Astrocyte of the cerebellum (primary cell): ENCODE results near the gene NAPB.
"Not testable (repeated sequence)": the region's sequence is repeated elsewhere in the genome, so short reads cannot be mapped to it uniquely, and the experiment has no call there.

Source experiments
- DNase-seq: peaks from one replicate; pipeline ENCODE4 v3.0.0-alpha.2; 2011; ENCODE audit warnings: low read depth
- H3K4me3 ChIP-seq: 2 replicates; pipeline ENCODE4 v1.5.1; 2011; ENCODE audit warnings: mild to moderate bottlenecking, low read depth, low read length, moderate library complexity
- in situ Hi-C: cut with HindIII; loops from 2 replicates; pipeline ENCODE4 v1.10.0; 2017; ENCODE audit warnings: low sequenced_read_pairs
- TF ChIP-seq, protein P1 (sequence below): IDR thresholded peaks from 2 replicates; pipeline ENCODE4 v1.5.1; 2012; ENCODE audit warnings: low read length, low read depth, moderate library complexity, mild to moderate bottlenecking; ENCODE audit errors: missing control alignments

NAPB gene

DNA sequence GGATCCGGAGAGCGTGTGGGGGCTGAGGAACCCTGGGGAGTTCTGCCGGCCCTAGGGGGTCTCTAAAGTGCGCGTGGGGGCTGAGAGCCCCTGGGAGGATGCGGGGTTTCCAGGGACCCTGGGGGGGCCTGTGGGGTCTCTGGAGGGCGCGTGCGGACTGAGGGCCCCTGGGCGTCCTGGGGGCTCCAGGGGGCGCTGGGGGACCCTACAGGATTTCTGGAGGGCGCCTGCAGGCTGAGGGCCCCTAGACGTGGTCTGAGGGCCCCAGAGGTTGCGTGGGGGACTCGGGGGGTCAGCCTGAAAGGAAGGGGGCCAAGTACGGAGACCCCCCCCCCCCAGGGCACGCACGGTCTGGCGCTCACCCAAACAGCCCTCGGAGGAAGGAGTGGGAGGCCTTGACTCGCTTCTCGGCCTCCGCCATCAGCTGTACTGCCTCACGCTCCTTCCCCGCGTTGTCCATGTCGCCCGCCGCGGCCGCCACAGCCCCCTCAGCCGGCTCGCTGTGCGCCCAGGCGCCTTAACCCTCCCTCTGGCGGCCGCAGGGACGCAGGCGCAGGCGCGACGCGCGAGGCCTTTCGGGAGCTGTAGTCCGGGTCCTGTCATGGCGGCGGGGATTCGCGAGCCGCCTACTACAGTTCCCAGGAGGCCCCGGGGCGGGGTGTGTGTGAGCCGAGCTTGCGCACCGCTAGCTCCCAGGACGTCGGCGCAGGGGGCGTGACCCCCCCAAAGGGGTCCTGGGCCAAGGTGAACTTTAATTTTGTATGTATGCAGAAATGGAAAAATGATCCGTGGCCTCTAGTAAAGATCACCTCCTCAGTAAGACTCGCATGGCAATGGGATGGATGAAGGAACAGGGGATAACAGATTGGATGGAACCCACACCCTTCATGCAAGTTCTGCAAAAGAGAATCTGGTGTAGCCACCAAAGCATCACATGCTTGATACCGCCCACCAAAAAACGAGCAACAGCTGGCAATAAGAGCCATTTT lies at the start of gene NAPB:
Gene NAPB, minus strand, starts transcription at position 546 of the 989 bp plus-strand sequence. Its CDS starts 86 bp downstream, at position 460.
- TF ChIP-seq, protein P1, sequence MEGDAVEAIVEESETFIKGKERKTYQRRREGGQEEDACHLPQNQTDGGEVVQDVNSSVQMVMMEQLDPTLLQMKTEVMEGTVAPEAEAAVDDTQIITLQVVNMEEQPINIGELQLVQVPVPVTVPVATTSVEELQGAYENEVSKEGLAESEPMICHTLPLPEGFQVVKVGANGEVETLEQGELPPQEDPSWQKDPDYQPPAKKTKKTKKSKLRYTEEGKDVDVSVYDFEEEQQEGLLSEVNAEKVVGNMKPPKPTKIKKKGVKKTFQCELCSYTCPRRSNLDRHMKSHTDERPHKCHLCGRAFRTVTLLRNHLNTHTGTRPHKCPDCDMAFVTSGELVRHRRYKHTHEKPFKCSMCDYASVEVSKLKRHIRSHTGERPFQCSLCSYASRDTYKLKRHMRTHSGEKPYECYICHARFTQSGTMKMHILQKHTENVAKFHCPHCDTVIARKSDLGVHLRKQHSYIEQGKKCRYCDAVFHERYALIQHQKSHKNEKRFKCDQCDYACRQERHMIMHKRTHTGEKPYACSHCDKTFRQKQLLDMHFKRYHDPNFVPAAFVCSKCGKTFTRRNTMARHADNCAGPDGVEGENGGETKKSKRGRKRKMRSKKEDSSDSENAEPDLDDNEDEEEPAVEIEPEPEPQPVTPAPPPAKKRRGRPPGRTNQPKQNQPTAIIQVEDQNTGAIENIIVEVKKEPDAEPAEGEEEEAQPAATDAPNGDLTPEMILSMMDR: peak; percentile 58
- peak; percentile 78 for DNase-seq

DNA sequence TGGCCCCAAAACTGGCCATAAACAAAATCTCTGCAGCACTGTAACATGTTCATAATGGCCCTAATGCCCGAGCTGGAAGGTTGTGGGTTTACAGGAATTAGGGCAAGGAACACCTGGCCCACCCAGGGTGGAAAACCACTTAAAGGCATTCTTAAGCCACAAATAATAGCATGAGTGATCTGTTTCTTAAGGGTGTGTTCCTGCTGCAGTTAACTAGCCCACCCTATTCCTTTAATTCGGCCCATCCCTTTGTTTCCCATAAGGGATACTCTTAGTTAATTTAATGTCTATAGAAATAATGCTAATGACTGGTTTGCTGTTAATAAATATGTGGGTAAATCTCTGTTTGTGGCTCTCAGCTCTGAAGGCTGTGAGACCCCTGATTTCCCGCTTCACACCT lies 45.7 kb upstream of the NAPB start:
- DNase-seq, in situ Hi-C loops, H3K4me3 ChIP-seq: not testable (repeated sequence)

More for the DNA sequence above, at the start of gene NAPB:
- peak within 1 kb of the TSS; percentile 97 for H3K4me3 ChIP-seq
- in situ Hi-C loops: no loop called here

DNA sequence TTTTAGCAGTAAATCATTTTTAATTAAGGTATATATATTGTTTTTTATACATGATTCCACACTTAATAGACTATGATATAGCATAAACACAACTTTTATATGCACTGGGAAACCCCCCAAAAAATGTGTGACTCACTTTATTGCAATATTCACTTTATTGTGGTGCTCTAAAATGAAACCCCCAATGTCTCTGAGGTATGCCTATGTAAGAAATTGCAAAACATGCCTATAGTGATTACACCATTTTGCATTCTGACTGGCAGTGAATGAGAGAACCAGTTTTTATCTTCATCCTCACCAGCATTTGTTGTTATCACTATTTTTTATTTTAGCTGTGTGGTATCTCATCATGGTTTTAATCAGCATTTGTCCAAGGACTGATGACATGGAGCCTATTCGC lies 39.9 kb upstream of the NAPB start:
- in situ Hi-C loops: no loop called here
- TF ChIP-seq, protein P1: no peak
- H3K4me3 ChIP-seq: no peak overlapping the region
- DNase-seq: no peak

DNA sequence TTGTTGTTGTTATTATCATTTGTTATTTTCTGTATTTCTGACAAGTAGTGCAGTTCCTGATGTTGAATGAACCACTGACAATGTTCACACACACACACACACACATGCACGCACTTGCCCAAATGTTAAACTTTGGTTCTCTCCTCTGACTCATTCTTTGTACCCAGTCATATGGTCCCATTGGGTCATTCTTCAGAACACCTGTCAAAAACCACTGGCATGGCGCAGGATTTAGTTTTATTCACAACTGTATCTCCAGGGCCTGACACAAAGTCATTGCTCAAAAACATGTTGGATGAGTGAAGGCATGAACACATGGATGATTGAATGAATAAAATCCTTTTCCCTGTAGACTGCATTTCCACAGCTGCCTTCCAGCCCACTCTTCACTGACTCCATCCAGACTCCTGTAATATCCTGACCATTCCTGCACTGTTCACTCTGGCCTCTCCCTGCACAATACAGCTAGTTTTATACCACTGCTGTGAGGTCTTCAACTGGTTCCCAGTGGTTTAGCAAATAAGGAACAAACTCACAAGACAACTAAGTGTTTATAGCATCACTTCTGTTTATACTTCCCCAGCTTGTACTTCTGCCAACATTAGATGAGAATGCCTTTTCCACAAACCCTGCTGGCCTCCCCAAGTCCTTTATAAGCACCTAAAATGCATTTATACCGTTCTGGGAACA lies 38.3 kb upstream of the NAPB start:
- no peak for DNase-seq
- H3K4me3 ChIP-seq: no peak overlapping the region
- in situ Hi-C loops: no loop called here
- TF ChIP-seq, protein P1: no peak

DNA sequence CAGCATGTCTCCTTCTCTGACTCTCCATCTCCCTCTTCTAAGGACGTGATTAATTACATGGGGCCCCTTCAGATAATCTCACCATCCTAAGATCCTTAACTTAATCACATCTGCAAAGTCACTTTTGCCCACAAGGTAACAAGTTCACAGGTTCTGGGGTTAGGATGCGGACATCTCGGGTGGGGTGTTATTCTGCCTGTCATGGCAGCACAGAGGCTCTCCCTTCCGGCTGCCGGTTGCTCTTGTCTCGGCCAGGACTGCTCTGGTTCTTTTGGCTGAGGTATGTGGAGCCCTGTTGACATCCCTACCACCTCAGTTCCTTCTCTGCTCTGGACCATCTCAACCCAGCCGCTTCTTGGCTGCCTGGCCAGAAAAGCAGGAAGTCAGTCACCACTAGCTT lies 35.6 kb upstream of the NAPB start:
- H3K4me3 ChIP-seq: no peak overlapping the region
- DNase-seq: no peak
- TF ChIP-seq, protein P1: no peak
- in situ Hi-C loops: no loop called here

DNA sequence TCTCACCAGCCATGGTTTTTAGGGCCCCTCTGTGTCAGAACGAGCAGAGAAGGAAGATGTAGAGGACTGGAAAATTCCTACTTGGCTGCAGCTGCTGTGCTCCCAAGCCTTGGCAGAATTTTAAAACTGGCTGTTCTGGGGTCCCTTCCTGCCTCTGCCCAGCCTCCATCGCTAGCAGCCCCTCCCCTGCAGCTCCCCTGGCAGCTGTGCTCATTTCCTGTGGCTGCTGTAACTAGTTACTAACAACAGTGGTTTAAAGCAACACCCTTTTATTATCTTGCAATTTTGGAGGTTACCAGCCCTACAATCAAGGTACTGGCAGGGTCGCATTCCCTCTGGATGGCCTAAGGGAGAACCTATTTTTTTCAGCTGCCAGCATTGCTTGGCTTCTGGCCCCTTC lies 35.1 kb upstream of the NAPB start:
- in situ Hi-C loops: no loop called here
- no peak for DNase-seq
- TF ChIP-seq, protein P1: no peak
- H3K4me3 ChIP-seq: no peak overlapping the region

DNA sequence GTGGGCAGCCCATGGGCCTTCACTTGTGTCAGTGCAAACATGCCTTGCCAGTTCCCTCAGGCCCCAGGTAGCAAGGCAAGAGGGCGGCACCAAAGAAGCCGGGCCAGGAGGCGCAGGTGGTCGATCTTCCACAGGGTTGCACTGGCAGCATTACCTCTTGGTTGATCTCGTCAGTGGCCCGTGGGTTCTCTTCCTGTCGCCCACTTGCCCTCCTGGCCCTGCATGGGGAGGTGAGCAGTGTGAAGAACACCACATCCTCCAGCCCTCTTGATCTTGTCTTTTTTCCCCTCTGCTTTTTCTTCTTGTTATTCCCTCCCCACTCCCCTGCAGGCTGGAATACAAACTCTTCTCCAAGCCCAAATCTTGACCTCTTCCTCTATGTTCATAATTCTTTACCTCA lies 34.4 kb upstream of the NAPB start:
- TF ChIP-seq, protein P1: no peak
- no peak overlapping the region for H3K4me3 ChIP-seq
- no peak for DNase-seq
- in situ Hi-C loops: no loop called here
